Measurements from ENCODE around the gene ZNF892. TPM values are rescaled to one million over a fixed set of nuclear protein-coding genes. Genes with fewer than 3 reads are reported as not detected.
"Not testable (repeated sequence)": the region's sequence is repeated elsewhere in the genome, so short reads cannot be mapped to it uniquely, and the experiment has no call there.

The ZNF892 gene
- total RNA-seq, 1 donor from 2014 or later: 3.2 TPM

DNA sequence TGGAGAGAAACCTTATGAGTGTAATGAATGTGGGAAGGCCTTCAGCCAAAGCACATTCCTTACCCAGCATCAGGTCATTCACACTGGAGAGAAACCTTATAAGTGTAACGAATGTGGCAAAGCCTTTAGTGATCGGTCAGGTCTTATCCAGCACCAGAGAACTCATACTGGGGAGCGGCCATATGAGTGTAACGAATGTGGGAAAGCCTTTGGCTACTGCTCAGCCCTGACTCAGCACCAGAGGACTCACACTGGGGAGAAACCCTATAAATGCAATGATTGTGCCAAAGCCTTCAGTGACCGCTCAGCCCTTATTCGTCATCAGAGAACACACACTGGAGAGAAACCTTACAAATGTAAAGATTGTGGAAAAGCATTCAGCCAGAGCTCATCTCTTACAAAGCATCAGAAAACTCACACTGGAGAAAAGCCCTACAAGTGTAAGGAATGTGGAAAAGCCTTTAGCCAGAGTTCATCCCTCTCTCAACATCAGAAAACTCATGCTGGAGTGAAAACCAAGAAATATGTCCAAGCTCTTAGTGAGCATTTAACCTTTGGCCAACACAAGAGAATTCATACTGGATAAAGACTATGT, 7.8 kb downstream of the ZNF892 start:
- intact Hi-C loops (cut with micrococcal nuclease): no loop called here

DNA sequence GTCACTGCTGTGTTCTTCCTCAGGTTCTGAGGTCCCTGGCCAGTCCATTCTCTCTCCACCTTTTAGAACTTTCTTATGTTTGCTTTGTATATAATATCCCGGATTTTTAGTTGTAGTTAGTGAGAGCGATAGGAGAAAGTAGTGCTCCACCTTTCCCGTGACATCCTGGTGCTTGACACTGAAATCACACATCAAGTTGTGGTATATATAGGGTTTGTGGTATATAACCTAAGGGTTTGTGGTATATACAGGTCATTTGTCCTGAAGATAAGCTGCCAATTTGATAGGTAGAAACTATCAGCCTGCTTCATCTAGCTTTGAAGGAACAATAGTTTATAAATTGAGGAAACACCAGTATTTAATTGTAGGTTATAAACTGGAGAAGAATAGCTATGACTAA, 13.1 kb downstream of the ZNF892 start:
- intact Hi-C loops (cut with micrococcal nuclease): no loop called here

DNA sequence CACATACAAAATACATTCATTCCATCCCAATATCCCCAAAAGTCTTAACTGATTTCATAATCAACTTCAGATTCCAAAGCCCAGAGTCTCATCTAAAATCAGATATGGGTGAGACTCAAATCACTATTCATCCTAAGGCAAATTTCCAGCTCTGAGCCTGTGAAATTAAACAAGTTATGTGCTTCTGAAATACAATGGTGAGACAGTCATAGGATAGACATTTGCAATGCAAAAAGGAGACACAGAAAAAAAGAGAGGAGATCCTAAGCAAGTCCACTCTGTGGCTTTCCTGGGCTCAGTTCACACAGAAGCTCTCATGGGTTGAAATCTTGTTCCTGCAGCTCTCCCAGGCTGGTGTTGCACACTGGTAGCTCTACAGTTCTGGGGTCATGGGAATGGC, 18.3 kb downstream of the ZNF892 start:
- intact Hi-C loops (cut with micrococcal nuclease): no loop called here

DNA sequence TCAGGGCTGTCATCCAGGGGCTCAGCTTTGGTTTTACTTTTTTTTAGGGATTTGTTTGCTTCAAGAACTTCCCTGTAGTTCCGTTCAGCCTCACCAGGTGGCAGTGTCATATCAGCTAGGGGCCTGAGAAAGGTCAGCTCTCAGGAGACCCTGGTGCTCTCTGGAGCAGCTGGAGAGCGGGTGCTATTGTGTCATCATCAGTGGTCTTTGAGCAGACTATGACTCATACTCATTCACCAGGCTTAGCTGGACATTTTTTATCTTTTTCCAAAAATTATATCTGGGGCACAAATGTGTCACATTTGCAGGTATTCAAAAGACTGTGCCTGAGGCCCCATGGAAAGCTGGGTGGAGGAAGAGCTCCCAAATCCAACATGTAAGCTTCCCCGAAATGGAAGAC, 24.4 kb downstream of the ZNF892 start:
- intact Hi-C loops (cut with micrococcal nuclease): no loop called here

DNA sequence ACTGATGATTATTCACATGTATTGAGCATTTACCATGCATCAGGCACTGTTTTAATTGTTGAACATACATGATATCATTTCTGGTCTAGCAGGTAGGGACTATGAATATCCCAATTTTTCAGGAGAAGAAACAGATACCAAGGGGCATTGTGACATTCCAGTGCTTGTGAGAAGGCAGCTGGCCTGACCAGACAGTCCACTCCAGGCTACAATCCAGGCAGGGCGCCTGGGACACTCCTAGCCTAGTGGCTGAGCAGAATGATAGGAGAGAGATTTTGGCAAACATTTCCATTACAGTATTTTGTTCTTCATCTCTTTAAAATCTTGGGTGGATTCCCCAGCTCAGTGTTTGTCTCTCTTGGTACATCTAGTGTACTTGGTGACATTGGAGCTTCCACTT, 24.9 kb downstream of the ZNF892 start:
- intact Hi-C loops (cut with micrococcal nuclease): no loop called here

DNA sequence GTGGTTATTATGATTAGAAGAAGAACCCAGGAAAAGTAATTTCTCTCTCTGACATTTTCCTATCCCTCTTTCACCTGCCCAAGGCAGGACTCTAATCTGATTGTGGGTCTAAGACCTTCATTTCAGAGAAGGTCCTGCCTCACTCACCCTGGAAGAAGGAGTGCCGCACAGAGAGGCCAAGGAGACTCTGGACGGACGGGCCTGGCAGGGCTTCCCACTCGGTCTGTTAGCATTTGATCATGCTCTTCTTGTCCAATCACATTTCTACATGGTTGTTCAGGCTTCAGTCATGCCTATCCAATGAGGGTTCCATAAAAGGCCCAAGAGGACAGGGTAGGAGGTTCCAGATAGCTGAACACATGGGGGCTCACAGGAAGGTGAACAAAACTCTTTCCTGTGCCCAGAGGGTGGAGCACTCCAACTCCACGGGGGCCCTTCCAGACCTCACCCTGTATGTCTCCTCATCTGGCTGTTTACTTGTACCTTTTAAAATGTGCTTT, 27.0 kb downstream of the ZNF892 start:
- intact Hi-C loops (cut with micrococcal nuclease): no loop called here

DNA sequence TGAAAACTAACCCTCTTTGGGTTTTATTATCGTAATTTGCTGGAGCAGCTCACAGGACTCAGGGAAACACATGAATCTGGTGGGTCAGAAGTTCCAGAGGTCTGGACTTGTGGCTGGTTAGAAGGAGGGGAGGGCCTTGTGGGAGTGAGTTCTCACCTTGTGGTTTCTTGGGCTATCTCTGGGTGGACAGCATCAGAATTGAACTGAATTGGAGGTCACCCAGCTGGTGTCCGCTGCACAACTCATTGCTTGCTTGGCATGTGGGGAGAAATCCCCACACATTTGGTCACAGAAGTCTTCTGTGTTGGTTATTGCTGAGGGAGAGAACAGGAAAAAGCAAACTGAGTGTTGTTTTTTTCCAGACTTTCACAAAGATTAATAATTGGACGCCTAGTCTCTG, 27.5 kb downstream of the ZNF892 start:
- intact Hi-C loops (cut with micrococcal nuclease): no loop called here

DNA sequence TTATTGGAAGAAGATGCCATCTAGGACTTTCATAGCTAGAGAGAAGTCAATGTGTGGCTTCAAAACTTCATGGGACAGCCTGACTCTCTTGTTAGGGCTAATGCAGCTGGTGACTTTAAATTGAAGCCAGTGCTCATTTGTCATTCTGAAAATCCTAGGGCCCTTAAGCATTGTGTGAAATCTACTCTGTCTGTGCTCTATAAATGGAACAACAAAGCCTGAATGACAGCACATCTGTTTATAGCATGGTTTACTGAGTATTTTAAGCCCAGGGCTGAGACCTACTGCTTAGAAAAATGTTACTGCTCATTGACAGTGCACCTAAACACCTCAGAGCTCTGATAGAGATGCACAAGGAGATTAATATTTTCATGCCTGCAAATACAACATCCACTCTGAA, 30.8 kb downstream of the ZNF892 start:
- intact Hi-C loops (cut with micrococcal nuclease): no loop called here

DNA sequence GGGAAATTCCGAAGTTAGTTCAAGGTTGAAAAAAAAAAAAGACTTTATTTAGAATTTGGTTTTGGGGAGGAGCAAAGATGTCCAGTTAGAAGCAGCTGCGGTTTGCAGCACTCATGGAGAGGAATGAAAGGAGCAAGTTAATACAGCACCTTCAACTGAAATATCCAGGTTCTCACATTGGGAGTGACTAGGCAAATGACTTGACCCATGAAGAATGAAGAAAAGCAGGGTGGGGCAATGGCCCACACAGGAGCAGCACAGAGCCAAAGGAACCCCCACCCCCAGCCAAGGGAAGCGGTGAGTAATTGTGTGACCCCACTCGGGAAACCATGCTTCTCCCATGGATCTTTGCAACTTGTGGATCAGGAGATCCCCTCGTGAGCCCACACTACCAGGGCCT, 32.8 kb downstream of the ZNF892 start:
- intact Hi-C loops (cut with micrococcal nuclease): no loop called here

DNA sequence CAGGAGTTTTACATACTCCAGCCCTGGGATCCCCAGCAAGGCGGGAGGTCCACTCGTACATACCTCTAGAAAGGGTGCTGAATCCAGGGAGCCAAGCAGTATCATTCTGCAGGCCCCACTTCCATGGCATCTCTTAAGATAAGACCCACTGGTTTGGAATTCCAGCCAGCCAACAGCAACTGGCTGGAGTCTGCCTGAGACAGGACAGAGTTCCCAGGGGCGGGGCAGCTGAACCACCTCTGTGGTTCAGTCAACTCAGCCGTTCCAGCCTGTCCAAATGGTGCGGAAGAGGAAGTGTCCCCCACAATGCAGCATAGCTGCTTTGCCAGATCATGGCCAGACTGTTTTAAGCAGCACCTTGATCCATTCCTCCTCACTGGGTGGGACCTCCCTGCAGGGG, 33.2 kb downstream of the ZNF892 start:
- intact Hi-C loops (cut with micrococcal nuclease): no loop called here

DNA sequence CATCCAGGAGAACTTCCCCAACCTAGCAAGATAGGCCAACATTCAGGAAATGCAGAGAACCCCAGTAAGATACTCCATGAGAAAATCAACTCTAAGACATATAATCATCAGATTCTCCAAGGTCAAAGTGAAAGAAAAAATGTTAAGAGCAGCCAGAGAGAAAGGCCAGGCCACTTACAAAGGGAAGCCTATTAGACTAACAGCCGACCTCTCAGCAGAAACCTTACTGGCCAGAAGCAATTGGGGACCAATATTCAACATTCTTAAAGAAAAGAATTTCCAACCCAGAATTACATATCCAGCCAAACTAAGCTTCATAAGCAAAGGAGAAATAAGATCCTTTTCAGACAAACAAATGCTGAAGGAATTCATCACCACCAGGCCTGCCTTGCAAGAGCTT, 34.8 kb downstream of the ZNF892 start:
- intact Hi-C loops (cut with micrococcal nuclease): not testable (repeated sequence)

Other genes with a start within 250 kb of the ZNF892 start
- 791 and 797 TPM in 2 replicates for gene MAL, start 181.8 kb upstream of the ZNF892 start, total RNA-seq
- gene MRPS5, start 85.7 kb upstream of the ZNF892 start, total RNA-seq: 68.8 and 76.8 TPM in 2 replicates
- gene ZNF514, start 47.7 kb upstream of the ZNF892 start, total RNA-seq: 9.5 and 10.3 TPM in 2 replicates
- 4.1 and 4.2 TPM in 2 replicates for gene ZNF2, start 41.7 kb upstream of the ZNF892 start, total RNA-seq
- gene PROM2, start 66.9 kb downstream of the ZNF892 start, total RNA-seq: 0.78 and 1.4 TPM in 2 replicates
- gene KCNIP3, start 89.8 kb downstream of the ZNF892 start, total RNA-seq: not detected in 2 replicates
- gene FAHD2A, start 195.2 kb downstream of the ZNF892 start, total RNA-seq: 27.9 and 31.6 TPM in 2 replicates

All from T-helper 1 cell treated with Interleukin-12 subunit alpha and Interleukin-12 subunit beta and Interleukin-4 antibody, amounts not matched to agents 30 ng/mL and 1 ng/mL, for 36 hours (primary cell).